NCI-H345 treated with DMSO at 0.1 percent for 48 hours (cell line): ENCODE data around the gene PRKCZ.

Experiments used
- DNase-seq: peaks from one replicate; lab custom pipeline; 2025; ENCODE audit not compliant: unreplicated experiment; lab: John Stamatoyannopoulos, UW

PRKCZ gene

DNA sequence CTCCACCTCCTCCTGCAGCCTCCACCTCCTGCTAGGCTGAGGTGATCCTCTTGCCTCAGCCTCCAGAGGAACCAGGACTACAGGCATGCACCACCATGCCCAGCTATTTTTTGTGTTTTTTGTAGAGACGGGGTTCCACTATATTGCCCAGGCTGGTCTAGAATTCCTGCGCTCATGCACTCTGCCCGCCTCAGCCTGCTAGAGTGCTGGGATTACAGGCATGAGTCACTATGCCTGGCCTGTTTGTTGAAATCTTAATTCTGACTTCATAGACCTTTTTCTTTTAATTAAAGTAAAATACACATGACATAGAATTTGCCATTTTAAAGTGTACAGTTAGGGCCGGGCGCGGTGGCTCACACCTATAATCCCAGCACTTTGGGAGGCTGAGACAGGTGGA lies 101.7 kb downstream of the PRKCZ start:
- DNase-seq = no peak

DNA sequence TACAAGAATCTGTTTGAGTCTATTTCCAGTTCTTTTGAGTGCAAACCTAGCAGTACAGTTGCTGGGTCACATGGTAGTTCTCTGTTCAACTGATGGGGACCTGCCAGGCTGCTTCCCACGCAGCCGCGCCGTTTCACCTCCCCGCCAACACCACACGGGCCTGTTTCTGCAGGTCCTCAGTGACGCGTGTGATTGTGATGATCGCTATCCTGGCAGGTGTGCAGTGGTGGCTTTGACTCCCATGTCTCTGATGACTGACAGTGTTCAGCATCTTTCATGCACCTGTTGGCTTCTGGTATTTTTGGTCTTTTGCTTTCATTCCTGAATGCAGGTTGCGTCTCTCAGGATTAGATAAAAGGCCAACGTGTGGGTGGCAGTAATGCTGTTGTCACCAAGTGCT lies 102.7 kb downstream of the PRKCZ start:
- DNase-seq = no peak

DNA sequence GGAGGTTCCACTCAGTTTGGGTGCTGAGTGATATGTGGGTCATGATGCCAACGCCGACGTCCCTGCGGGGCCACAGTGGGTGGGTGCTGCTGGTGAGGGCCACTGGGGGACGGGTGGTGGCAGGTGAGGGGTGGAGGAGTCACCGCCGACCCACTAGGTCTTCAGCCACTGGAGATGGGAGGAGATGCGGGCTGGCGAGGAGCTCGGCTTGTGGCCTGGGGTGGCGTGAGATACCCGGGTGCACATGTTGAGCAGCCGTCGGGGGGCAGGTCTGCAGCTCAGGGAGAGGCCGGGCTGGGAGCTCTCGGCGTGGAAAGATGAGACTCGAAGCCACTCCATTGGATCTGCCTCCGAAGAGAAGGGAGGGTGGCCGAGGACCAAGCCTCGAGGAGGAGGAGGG lies 103.8 kb downstream of the PRKCZ start:
- DNase-seq = no peak

DNA sequence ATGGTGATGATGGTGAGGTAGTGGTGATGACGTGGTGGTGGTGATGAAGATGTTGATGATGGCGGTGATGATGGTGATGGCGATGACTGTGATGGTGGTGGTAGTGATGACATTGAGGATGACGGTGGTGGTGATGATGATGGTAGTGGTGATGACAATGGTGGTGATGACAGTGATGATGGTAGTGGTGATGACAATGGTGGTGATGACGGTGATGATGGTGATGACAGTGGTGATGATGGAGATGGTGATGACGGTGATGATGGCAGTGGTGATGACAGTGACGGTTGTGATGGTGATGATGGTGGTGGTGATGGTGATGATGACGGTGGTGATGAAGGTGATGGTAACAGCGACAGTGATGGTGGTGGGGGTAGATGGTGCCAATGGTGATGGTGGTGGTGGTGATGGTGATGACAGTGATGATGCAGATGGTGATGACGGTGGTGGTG lies 105.0 kb downstream of the PRKCZ start:
- DNase-seq = no peak

DNA sequence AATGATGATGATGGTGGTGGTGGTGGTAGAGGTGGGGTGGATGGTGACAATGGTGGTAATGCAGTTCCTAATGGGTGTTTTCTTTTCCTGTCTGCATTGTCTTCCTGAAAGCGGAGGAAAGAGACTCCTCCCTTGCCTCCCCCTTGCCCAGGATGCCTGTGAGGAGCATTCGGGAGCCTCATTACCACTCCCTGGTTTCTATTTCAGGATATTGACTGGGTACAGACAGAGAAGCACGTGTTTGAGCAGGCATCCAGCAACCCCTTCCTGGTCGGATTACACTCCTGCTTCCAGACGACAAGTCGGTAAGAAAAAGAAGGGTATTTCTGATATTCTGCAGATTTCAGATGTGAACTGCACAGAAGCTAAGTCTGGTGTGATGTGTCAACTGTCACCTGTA lies 105.6 kb downstream of the PRKCZ start:
- DNase-seq = no peak

DNA sequence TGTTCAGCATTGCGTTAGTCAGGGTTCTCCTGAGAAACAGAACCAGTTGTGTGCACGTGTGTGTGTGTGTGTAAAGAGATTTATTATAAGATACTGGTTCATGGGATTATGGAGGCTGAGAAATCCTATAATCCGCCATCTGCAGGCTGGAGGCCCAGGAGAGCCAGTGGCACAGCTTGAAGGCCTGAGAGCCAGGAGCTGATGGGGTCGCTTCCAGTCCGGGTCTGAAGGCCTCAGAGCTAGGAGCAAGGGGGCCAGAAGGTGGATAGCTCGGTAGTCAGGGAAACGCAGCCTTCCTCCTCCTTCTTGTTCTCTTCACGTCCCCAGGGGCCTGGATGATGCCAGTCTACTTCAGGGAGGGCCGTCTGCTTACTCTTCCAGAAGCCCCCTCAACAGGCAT lies 106.7 kb downstream of the PRKCZ start:
- DNase-seq = no peak

DNA sequence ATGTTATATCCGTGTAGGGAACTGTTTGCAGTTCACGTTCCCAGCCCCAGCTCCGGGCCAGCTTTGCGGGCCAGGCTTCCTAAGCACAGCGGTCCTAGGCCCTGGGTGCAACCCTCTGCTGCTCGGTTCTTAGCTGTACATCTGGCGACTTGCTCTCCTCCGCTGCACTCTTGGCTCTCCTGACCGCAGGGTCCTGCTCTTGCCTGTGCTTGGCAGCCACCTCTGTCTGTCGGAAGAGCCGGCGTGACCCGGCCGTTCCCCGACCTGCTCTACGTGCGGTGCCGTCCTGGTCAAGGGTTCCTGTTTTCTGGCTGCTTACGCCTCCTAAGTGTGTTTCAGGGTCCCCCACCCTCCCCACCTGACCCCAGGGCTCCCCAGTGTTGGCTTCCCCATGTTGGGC lies 107.6 kb downstream of the PRKCZ start:
- no peak for DNase-seq

DNA sequence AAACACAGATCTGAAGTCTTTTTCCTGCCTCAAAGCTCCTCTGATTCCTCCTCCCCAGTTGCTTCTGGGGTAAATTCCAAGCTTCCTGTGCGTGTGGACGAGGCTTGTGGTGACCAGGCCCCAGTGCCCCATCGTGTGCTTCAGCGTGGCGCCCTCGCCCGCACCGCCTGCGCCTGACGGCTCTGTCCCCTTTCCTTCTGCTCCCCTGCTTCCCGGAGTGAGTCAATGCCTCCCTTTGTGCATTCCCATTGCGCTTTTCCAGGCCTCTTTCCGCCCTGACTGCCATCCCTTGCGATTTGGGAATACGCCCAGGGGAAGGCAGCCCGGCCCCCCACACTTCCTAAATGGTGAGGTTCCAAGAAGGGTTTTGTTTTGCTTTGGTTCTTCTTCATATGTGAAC lies 108.1 kb downstream of the PRKCZ start:
- no peak for DNase-seq

DNA sequence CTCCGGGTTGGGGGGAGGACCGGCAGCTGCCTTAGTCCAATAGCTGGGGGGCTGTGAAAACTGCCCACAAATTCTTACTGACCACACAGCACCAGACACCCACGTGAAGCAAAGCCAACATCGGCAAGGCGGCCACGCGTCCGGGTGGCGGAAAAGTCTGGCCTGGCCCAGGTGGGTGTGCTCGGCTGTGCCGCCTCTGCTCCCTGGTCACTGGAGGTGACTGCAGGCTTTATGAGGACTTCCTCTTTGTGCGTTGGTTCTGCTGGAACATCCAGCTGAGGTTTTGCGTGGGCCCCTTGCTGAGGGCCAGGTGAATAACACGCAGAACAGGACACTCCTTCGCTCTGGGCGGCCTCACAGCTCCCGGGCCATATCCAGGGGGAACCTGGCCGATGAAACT lies 108.9 kb downstream of the PRKCZ start:
- no peak for DNase-seq

DNA sequence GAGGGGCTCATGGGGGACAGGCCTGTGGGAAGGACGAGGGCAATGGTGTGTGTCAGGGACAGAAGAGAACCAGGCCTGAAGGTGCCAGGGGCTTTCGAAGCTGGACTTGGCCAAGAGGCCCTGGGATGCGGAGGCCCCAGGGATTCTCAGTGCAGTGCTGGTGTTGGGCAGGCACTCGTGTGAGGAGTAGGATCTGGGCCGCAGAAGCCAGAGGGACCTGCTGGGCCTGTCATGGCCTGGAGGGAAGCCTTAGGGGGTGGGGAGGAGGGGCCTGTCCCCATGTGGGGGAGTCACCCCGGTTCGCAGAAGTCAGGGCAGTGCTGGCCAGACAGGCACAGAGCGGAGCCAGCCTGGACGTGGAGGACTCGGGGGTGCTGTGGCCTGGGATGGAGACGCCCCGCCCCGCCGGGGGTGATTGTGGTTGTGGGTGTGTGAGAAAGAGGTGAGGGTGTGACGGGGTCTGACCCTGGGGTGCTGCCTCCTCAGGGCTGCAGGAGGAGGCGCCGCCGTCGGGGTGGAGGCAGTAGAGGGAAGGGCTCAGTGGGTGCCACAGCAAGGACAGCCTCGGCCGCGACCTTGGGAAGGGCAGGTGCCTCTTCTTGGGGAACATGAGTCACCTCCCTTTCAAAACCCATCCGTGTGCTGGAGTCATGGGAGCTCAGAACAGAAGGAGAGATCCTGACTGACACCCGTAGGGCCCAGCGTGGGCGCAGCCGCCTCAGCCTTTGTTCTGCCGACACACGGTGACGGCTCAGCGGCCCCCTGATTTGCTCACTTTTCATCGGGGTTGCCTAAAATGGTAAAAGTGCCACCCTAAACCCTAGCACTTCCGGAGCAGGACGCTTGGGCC lies 110.5 kb downstream of the PRKCZ start:
- DNase-seq = no peak

DNA sequence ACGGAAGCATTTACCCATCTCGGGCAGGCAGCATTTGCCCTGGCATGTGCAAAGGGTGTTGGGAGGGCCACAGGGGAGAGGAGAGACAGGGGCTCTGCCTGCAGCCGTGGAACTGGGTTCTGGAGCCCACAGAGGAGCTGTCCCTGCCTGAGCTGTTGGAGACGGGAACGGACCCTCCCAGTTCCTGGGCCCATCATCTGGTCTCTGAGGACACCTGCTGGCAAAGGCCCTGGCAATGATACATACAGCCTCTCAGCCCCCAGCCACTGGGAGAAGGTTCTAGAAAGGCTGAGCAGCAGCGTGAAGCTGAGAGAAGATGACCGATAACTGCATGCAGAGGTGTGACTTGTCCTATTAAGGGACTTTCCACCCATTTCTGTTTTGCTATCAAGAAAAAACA lies 113.0 kb downstream of the PRKCZ start:
- no peak for DNase-seq

DNA sequence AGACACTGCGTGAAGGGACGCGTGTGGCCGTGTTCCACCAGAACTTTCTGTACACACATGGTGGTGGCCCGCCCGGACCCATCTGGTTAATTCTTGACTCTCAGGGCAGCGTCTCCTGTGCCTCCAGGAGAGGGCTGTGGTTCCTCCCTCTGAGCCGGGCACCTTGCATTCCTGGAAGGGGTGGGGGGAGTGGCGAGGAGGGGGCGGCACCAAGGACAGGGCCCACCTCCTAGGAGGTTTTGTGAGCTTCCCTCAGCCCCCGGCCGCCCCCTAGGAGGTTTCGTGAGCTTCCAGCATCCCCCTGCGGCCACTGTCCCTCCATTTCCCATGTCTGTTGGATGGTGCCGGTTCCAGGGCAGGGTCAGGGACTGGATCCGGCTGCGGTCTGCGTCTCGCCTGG lies 115.4 kb downstream of the PRKCZ start:
- DNase-seq = no peak

DNA sequence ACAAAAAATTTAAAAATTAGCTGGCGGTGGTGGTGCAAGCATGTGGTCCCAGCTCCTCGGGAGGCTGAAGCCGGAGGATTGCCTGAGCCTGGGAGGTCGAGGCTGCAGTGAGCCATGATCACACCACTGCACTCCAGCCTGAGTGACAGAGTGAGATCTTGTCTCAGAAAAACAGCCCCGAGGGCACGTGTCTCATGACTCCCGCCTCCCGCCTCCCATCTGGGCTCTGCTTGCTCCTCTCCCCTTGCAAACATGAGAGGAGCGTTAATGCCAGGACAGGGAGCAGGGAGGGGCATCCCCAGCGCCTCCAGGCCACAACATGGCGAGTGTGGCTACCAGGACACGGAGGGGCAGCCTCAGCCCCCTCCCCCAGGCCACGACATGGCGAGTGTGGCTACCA lies 116.0 kb downstream of the PRKCZ start:
- no peak for DNase-seq

DNA sequence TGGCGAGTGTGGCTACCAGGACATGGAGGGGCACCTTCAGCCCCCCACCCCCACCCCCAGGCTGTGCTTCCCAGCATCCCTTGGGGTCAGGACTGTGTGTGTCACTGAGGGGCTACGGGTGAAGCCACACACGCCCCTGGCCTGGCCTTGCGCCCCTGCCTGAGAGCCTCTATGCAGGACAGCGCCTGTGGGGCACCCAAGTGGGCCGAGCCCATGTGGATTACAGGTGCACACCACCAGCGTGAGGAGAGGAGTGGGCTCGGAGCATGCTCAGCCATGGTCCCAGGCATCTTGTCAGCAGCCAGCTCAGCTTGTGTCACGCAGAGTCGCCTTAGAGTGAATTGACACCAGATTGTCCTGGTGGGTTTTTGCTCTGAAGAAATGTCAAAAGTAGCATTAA lies 116.5 kb downstream of the PRKCZ start:
- no peak for DNase-seq

DNA sequence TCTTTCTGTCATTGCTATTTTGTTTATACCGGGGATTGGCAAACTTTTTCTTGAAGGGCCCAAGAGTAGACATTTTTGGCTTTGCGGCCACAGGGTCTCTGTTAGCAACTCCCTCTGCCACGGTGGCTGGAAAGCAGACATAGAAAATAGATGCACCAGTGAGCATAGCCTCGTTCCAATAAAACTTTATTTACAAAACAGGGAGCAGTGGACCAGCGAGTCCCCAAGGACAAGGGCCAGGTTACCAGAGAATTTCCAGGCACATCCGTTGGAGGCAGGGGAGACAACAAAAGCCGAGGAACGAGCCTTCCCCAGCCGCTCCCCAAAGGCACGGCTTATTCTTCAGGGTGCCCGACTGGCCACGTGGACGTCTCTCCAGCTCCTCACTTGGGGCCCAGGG lies 117.9 kb downstream of the PRKCZ start:
- DNase-seq = no peak

DNA sequence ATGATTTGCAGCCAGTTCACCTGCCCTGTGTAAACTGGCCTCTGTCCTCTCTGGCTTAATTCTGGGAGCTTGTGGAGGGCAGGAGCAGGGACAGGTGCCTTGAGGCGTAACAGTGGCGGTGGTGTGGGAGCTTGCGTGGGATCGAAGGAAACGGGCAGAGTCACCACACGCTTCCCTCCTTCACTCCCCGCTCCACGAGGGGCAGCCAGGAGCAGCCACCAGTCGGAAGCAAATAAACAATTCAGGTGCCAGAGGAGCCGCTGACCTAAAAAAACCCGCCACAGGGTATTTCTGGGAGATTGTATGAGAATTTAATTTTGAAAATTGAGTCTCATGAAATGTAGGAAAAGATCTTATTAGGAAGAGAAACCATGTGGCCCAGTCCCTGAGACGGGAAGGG lies 118.3 kb downstream of the PRKCZ start:
- no peak for DNase-seq

DNA sequence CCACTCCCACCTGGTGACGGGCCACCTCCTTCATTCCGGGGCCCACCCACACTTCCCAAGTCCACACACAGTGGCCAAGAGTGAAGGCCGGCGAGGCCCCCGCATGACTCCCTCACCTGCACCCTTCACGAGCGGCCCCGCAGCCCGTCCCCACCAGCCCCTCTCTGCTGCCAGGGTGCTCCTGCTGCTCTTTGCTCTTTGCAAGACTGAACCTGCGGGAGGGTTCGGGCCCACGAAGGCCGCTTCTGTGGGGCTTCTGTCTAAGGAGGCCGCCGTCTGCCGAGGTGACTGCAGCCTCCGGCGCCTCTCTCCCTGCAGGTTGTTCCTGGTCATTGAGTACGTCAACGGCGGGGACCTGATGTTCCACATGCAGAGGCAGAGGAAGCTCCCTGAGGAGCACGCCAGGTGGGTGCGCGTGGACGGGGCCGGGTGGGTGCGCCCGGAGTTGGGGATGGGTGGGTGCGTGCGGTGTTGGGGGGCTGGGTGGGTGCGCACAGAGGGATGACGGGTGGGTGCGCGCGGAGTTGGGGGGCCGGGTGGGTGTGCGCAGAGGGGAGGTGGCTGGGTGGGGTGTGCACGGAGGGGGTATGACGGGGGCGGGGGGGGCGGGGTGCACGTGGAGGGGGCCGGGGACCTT lies 119.1 kb downstream of the PRKCZ start:
- no peak for DNase-seq

DNA sequence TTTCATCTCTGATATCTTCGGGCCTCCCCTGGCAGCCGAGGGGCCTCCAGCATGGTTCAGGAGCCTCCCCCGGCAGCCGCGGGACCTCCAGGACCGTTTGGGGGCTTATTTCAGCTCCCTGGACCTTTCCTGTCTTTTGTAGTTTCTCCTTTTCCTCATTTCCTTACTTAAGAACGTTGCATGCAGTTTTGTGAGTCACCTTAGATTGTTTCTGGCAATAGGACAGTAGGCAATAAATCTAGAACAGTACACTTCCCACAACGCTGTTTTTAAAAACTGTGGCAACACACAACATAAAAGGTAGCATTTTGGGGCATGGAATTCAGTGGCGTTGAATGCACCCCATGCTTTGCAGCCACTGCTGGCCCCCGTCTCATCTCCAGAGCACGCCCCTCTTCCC lies 120.0 kb downstream of the PRKCZ start:
- DNase-seq = no peak

DNA sequence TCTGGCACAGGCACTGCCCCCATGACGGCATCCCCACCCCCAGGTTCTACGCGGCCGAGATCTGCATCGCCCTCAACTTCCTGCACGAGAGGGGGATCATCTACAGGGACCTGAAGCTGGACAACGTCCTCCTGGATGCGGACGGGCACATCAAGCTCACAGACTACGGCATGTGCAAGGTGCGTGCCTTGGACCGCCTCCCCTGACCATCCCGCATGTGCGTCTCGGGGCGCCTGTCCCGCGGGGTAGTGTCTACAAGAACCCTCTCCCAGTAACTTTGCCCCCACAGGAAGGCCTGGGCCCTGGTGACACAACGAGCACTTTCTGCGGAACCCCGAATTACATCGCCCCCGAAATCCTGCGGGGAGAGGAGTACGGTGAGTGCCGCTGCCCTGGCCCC lies 121.8 kb downstream of the PRKCZ start:
- DNase-seq = no peak

DNA sequence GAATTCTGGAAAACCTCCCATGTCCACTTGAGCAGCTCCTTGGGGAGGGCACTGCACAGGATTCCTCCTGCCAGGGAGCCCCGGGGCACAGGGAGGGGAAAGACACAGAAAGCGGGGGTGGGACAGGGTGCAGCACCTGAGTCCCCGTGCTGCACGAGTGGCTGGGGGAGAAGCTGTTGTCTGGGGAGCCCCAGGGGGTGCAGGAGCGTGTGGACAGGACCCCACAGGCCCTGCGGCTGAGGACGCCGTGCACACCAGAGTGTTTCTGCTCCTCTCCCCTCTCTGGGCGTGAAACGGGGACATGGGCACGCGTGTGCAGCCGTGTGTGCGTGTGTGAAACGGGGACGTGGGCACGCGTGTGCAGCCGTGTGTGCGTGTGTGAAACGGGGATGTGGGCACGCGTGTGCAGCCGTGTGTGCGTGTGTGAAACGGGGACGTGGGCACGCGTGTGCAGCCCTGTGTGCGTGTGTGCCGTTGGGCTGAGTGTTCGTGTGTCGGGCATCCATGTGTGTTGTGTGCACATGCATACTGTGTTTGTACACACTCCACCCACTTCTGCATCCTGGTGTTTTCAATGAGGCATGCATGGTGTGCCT lies 122.4 kb downstream of the PRKCZ start:
- no peak for DNase-seq

DNA sequence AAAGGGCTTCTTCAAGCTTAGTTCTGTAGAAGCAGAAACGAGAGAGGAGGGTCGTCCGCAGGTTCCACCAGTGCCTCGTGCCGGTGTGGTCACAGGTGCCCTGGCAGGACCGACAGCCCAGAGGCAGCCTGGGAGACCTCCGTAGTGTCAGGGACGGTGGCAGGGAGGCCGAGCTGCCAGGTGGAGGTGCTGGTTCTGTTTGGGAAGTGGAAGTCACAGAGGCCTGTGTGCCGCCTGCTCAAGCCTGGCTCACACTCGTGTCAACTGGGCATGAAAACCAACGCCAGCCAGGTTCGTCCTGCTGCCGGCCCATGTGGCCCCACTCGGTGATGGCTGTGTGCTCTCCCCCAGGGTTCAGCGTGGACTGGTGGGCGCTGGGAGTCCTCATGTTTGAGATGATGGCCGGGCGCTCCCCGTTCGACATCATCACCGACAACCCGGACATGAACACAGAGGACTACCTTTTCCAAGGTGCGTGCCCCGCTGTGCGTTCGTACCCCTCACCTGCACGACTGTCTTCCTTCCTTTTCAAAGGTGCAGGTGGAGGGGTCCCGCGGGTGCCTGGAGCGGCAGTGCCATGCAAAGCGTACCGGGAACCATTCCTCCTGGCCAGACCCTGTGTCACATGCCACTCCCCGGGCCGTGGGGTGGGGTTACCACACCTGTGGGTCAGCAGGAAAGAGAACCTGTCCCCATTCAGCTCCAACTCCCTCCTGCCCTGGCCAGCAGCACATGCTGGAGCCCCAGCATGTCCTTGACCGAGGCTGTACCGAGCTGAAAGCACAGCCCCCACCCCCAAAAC lies 123.5 kb downstream of the PRKCZ start:
- DNase-seq = no peak
